IMR-90 (cell line): ENCODE measurements around the gene S100A2.
"Not testable (repeated sequence)": the region's sequence is repeated elsewhere in the genome, so short reads cannot be mapped to it uniquely, and the experiment has no call there.

Source experiments
- BHLHE40 ChIP-seq: fragments of 150-350 bp; IDR thresholded peaks from 2 replicates; pipeline ENCODE4 v1.6.1; 2016; ENCODE audit warnings: mild to moderate bottlenecking, low read depth, low read length
- CEBPB ChIP-seq: IDR thresholded peaks from 2 replicates; pipeline ENCODE4 v1.6.1; 2012; ENCODE audit warnings: low read depth, low read length, improper control_type of control experiment
- CHD1 ChIP-seq: IDR thresholded peaks from 2 replicates; pipeline ENCODE4 v1.6.1; 2012; ENCODE audit warnings: low read depth, low read length, improper control_type of control experiment
- FOS ChIP-seq: fragments of 150-350 bp; IDR thresholded peaks from 2 replicates; pipeline ENCODE4 v1.6.1; 2016; ENCODE audit warnings: low read depth, low read length
- MAZ ChIP-seq: IDR thresholded peaks from 2 replicates; pipeline ENCODE4 v1.6.1; 2012; ENCODE audit warnings: low read depth, mild to moderate bottlenecking, low read length, improper control_type of control experiment, moderate library complexity, borderline replicate concordance
- MXI1 ChIP-seq: IDR thresholded peaks from 2 replicates; pipeline ENCODE4 v1.6.1; 2012; ENCODE audit warnings: low read depth, mild to moderate bottlenecking, low read length, moderate library complexity, borderline replicate concordance
- NFE2L2 ChIP-seq: fragments of 150-350 bp; IDR thresholded peaks from 2 replicates; pipeline ENCODE4 v1.6.1; 2016; ENCODE audit warnings: low read depth, mild to moderate bottlenecking, low read length
- POLR2A ChIP-seq: IDR thresholded peaks from 2 replicates; pipeline ENCODE4 v1.6.1; 2012; ENCODE audit warnings: mild to moderate bottlenecking, low read depth, low read length
- RAD21 ChIP-seq: IDR thresholded peaks from 2 replicates; pipeline ENCODE4 v1.6.1; 2012; ENCODE audit warnings: low read length, improper control_type of control experiment
- RCOR1 ChIP-seq: IDR thresholded peaks from 2 replicates; pipeline ENCODE4 v1.6.1; 2012; ENCODE audit warnings: mild to moderate bottlenecking, low read length, improper control_type of control experiment; ENCODE audit not compliant: insufficient replicate concordance
- TF ChIP-seq, protein P1 (sequence below): conservative IDR thresholded peaks from 2 replicates; pipeline ENCODE4 v1.5.1; 2012; ENCODE audit warnings: mild to moderate bottlenecking, low read depth, low read length, improper control_type of control experiment
- TF ChIP-seq, protein P2 (sequence below): fragments of 150-350 bp; IDR thresholded peaks from 2 replicates; pipeline ENCODE4 v1.6.1; 2017; ENCODE audit warnings: mild to moderate bottlenecking, antibody characterized with exemption, low read length, low read depth

DNA sequence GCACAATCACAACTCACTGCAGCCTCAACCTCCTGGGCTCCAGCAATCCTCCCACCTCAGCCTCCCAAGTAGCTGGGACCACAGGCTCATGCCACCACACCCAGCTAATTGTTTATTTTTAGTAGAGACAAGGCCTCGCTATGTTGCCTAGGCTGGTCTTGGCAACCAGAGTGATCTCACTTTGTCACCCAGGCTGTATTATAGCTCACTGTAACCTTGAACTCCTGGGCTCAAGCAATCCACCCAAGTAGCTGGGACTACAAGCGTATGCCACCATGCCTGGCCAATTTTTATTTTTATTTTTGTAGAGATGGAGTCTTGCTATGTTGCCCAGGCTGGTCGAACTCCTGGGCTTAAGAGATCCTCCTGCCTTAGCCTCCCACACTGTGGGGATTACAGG is 3.6 kb downstream of the S100A2 start:
- TF ChIP-seq MXI1, CEBPB, POLR2A, MAZ, CHD1, NFE2L2, RCOR1, FOS, BHLHE40, RAD21: not testable (repeated sequence)
- TF ChIP-seq, protein P1, sequence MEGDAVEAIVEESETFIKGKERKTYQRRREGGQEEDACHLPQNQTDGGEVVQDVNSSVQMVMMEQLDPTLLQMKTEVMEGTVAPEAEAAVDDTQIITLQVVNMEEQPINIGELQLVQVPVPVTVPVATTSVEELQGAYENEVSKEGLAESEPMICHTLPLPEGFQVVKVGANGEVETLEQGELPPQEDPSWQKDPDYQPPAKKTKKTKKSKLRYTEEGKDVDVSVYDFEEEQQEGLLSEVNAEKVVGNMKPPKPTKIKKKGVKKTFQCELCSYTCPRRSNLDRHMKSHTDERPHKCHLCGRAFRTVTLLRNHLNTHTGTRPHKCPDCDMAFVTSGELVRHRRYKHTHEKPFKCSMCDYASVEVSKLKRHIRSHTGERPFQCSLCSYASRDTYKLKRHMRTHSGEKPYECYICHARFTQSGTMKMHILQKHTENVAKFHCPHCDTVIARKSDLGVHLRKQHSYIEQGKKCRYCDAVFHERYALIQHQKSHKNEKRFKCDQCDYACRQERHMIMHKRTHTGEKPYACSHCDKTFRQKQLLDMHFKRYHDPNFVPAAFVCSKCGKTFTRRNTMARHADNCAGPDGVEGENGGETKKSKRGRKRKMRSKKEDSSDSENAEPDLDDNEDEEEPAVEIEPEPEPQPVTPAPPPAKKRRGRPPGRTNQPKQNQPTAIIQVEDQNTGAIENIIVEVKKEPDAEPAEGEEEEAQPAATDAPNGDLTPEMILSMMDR: not testable (repeated sequence)
- TF ChIP-seq, protein P2, sequence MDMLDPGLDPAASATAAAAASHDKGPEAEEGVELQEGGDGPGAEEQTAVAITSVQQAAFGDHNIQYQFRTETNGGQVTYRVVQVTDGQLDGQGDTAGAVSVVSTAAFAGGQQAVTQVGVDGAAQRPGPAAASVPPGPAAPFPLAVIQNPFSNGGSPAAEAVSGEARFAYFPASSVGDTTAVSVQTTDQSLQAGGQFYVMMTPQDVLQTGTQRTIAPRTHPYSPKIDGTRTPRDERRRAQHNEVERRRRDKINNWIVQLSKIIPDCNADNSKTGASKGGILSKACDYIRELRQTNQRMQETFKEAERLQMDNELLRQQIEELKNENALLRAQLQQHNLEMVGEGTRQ: not testable (repeated sequence)
